ENCODE data around the gene RALA. TPM values are rescaled to one million over a fixed set of nuclear protein-coding genes. Genes with fewer than 3 reads are reported as not detected.

The RALA gene
- total RNA-seq, 1 experiment from 2014 or later, result 36.8 TPM

GRCh38 chr7:39609113-39609934 lies 14.0 kb upstream of the RALA start:
- no peaks in the 10 kb centered on the region for H3F3A ChIP-seq (ENCODE audit: insufficient read depth, low read depth)
- no peaks in the 10 kb centered on the region for H3K9me3 ChIP-seq (ENCODE audit: insufficient read depth, low read depth)
- no peaks in the 10 kb centered on the region; the same call in 1 of the 2 replicates for H3K9me2 ChIP-seq (ENCODE audit: insufficient read depth)
- no peak overlapping the region for H2AFZ ChIP-seq
- H3K27ac ChIP-seq, result no peak overlapping the region
- H3K4me2 ChIP-seq, result no peak overlapping the region
- POLR2A ChIA-PET (ENCODE audit: unreplicated experiment), result interaction anchor here (0.6 kb wide), 1 partner anchor 8 kb away, joined by 7 read pairs; no protein-coding TSS in a partner anchor
- H4K20me1 ChIP-seq (ENCODE audit: insufficient read depth), result no peaks in the 10 kb centered on the region
- BruUV-seq (replicated peaks), result no TSS peak
- intact Hi-C loops (cut with micrococcal nuclease; ENCODE audit: unreplicated experiment), result no loop called here
- no peak for DNase-seq
- no peaks in the 10 kb centered on the region for H3K36me3 ChIP-seq (ENCODE audit: low read depth)
- no peaks in the 10 kb centered on the region for H3K79me2 ChIP-seq (ENCODE audit: low read depth)
- H3K4me3 ChIP-seq, result no peak overlapping the region
- CTCF ChIA-PET, result no interaction called here
- no peaks in the 10 kb centered on the region for H3K4me1 ChIP-seq (replicated peaks; ENCODE audit: insufficient read depth)
- TF ChIP-seq CTCF (conservative IDR thresholded peaks at IDR 0.05) (no peak), EZH2 (IDR thresholded peaks at IDR 0.05; ENCODE audit: low read depth) (no peak)
- no peaks in the 10 kb centered on the region for H3K27me3 ChIP-seq (ENCODE audit: insufficient read depth, low read depth)

GRCh38 chr7:39609935-39610263 lies 13.5 kb upstream of the RALA start:
- H3F3A ChIP-seq (ENCODE audit: insufficient read depth, low read depth), result no peaks in the 10 kb centered on the region
- intact Hi-C loops (cut with micrococcal nuclease; ENCODE audit: unreplicated experiment), result no loop called here
- CTCF ChIA-PET, result interaction anchor here (0.6 kb wide), 1 partner anchor 110 kb away, joined by 3 read pairs; no protein-coding TSS in a partner anchor
- H3K4me1 ChIP-seq (replicated peaks; ENCODE audit: insufficient read depth), result no peaks in the 10 kb centered on the region
- H3K27me3 ChIP-seq (ENCODE audit: insufficient read depth, low read depth), result no peaks in the 10 kb centered on the region
- no peaks in the 10 kb centered on the region for H3K36me3 ChIP-seq (ENCODE audit: low read depth)
- BruUV-seq (replicated peaks), result no TSS peak
- H3K79me2 ChIP-seq (ENCODE audit: low read depth), result no peaks in the 10 kb centered on the region
- no peaks in the 10 kb centered on the region for H4K20me1 ChIP-seq (ENCODE audit: insufficient read depth)
- no peaks in the 10 kb centered on the region; the same call in 1 of the 2 replicates for H3K9me2 ChIP-seq (ENCODE audit: insufficient read depth)
- H3K9me3 ChIP-seq (ENCODE audit: insufficient read depth, low read depth), result no peaks in the 10 kb centered on the region
- POLR2A ChIA-PET (ENCODE audit: unreplicated experiment), result no interaction called here
- H3K27ac ChIP-seq, result no peak overlapping the region
- no peak for DNase-seq
- no peak for TF ChIP-seq CTCF (conservative IDR thresholded peaks at IDR 0.05)
- TF ChIP-seq EZH2 (IDR thresholded peaks at IDR 0.05; ENCODE audit: low read depth), result no peak
- H3K4me3 ChIP-seq, result no peak overlapping the region
- no peak overlapping the region for H2AFZ ChIP-seq
- H3K4me2 ChIP-seq, result no peak overlapping the region

- no peaks in the 10 kb centered on the region; the same call in 1 of the 2 replicates for H3K9me3 ChIP-seq (ENCODE audit: insufficient read depth, low read depth)
- H3K4me2 ChIP-seq, result no peak overlapping the region
- intact Hi-C loops (cut with micrococcal nuclease; ENCODE audit: unreplicated experiment), result no loop called here
- no peak overlapping the region for H3K27ac ChIP-seq
- no peaks in the 10 kb centered on the region for H3K27me3 ChIP-seq (ENCODE audit: insufficient read depth, low read depth)
- no peak overlapping the region for H2AFZ ChIP-seq
- TF ChIP-seq EZH2 (IDR thresholded peaks at IDR 0.05; ENCODE audit: low read depth) (no peak), CTCF (conservative IDR thresholded peaks at IDR 0.05) (no peak)
- no peak overlapping the region for H3K4me3 ChIP-seq
- BruUV-seq (replicated peaks), result no TSS peak
- H3K9me2 ChIP-seq (ENCODE audit: insufficient read depth), result no peaks in the 10 kb centered on the region; the same call in 1 of the 2 replicates
- no peaks in the 10 kb centered on the region for H3K79me2 ChIP-seq (ENCODE audit: low read depth)
- no peak for DNase-seq
- no peaks in the 10 kb centered on the region for H4K20me1 ChIP-seq (ENCODE audit: insufficient read depth)
- POLR2A ChIA-PET (ENCODE audit: unreplicated experiment), result interaction anchor here (0.6 to 0.7 kb wide), 2 partner anchors 8 to 11 kb away, joined by 3 to 5 read pairs; no protein-coding TSS in a partner anchor
- CTCF ChIA-PET, result no interaction called here
- no peaks in the 10 kb centered on the region for H3K4me1 ChIP-seq (replicated peaks; ENCODE audit: insufficient read depth)
- no peaks in the 10 kb centered on the region for H3F3A ChIP-seq (ENCODE audit: insufficient read depth, low read depth)
- no peaks in the 10 kb centered on the region for H3K36me3 ChIP-seq (ENCODE audit: low read depth)
These were observed 9.8 kb upstream of the RALA start for GRCh38 chr7:39613577-39613976.
